Measurements from ENCODE around the gene DAPK3. TPM values are rescaled to one million over a fixed set of nuclear protein-coding genes. Genes with fewer than 3 reads are reported as not detected.

DAPK3 gene
- total RNA-seq, 4 donors from 2014 or later, result 56.5 to 71.8 (median 61.7) TPM

DNA sequence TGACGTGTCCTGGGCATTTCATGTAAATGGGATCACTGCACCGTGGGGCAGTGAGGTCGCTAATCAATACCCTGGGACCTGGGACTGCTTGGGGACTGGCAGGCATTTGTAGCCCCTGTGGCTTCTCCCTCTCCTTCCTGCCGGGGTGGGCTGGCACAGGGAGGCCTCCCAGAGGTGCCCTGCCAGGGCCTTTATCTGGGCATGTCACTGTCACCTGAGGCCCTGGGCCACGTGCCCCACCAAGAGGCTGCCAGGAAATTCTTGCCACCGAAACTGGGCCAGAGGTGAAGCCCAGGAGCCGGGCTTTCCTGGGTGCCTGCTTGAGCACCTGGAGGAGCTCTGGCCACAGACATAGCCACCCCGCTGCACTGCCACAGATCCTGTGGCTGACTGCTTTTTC is 39.9 kb downstream of the DAPK3 start:
- no peak overlapping the region for H3K4me3 ChIP-seq
- H3K36me3 ChIP-seq, result no peaks in the 10 kb centered on the region
- H3K4me1 ChIP-seq, result peaks cover 4% of the 10 kb centered on the region
- TF ChIP-seq POLR2AphosphoS5 (IDR thresholded peaks at IDR 0.05) (no peak), POLR2A (IDR thresholded peaks at IDR 0.05) (no peak), EP300 (IDR thresholded peaks at IDR 0.05) (no peak)
- TF ChIP-seq, protein P1, sequence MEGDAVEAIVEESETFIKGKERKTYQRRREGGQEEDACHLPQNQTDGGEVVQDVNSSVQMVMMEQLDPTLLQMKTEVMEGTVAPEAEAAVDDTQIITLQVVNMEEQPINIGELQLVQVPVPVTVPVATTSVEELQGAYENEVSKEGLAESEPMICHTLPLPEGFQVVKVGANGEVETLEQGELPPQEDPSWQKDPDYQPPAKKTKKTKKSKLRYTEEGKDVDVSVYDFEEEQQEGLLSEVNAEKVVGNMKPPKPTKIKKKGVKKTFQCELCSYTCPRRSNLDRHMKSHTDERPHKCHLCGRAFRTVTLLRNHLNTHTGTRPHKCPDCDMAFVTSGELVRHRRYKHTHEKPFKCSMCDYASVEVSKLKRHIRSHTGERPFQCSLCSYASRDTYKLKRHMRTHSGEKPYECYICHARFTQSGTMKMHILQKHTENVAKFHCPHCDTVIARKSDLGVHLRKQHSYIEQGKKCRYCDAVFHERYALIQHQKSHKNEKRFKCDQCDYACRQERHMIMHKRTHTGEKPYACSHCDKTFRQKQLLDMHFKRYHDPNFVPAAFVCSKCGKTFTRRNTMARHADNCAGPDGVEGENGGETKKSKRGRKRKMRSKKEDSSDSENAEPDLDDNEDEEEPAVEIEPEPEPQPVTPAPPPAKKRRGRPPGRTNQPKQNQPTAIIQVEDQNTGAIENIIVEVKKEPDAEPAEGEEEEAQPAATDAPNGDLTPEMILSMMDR (IDR thresholded peaks at IDR 0.05), result no peak
- 55% methylated on average over 5 of the region's 8 CpGs for WGBS
- no peaks in the 10 kb centered on the region for H3K9me3 ChIP-seq
- H3K27ac ChIP-seq, result no peak overlapping the region
- H3K27me3 ChIP-seq, result peaks cover 46% of the 10 kb centered on the region
- no peak for DNase-seq (ENCODE audit: low spot score in 2 of 2)

DNA sequence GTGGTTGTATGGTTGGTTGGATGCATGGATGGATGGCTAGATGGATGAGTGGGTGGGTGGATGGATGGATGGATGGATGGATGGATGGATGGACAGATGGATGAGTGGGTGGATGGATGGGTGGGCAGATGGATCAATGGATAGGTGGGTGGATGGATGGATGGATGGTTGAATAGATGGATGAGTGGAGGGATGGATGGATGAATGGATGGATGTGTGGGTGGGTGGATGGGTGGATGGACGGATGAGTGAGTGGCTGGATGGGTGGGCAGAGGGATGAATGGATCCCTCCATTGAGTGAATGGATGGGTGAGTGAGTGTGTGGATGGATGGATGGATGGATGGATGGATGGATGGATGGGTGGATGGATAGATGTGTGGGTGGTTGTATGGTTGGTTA is 47.0 kb downstream of the DAPK3 start:
- Histone ChIP-seq H3K9me3 (peaks cover 10% of the 10 kb centered on the region), H3K27ac (no peak overlapping the region), H3K27me3 (peaks cover 4% of the 10 kb centered on the region), H3K4me3 (no peak overlapping the region), H3K36me3 (no peaks in the 10 kb centered on the region), H3K4me1 (no peaks in the 10 kb centered on the region)
- DNase-seq (ENCODE audit: low spot score in 2 of 2), result no peak
- no peak for TF ChIP-seq POLR2AphosphoS5 (IDR thresholded peaks at IDR 0.05)
- TF ChIP-seq, protein P1 (IDR thresholded peaks at IDR 0.05), result peak in 1 of 2 donors; percentile 4
- WGBS, result 94% methylated on average over 1 of the region's 1 CpG

DNA sequence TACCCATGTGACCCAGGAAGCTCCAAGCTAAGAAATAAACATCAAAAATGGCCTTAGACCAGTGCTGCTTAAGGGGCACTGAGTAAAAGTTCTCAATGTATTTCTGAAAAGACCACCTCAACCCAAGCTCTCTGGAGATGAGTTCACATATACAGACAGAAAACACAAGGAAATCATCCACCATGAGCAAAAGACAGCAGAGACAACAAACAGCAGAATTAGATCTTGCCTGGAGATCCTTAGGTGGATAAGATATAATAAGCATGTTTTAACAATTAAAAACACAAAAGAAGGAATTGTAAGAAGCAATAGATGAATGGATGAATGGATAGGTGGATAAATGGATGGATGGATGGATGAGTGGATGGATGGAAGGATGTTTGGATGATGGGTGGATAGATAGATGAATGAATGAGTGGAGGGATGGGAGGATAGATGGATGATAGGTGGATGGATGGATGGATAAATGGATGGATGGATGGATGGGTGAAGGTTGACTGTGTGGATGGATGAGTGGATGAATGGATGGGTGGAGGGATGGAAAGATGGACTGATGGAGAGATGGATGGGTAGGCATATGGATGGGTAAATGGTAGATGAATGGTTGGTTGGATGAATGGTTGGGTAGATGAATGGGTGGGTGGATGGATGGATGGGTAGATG is 47.7 kb downstream of the DAPK3 start:
- no peak for TF ChIP-seq POLR2AphosphoS5 (IDR thresholded peaks at IDR 0.05)
- no peak for TF ChIP-seq EP300 (IDR thresholded peaks at IDR 0.05)
- TF ChIP-seq, protein P1 (IDR thresholded peaks at IDR 0.05), result peak in 1 of 2 donors; percentile 10
- H3K9me3 ChIP-seq, result peaks cover 10% of the 10 kb centered on the region
- no peak for DNase-seq (ENCODE audit: low spot score in 2 of 2)
- H3K27me3 ChIP-seq, result peaks cover 4% of the 10 kb centered on the region
- H3K27ac ChIP-seq, result no peak overlapping the region
- no peaks in the 10 kb centered on the region for H3K4me1 ChIP-seq
- no peak overlapping the region for H3K4me3 ChIP-seq
- no peaks in the 10 kb centered on the region for H3K36me3 ChIP-seq

DNA sequence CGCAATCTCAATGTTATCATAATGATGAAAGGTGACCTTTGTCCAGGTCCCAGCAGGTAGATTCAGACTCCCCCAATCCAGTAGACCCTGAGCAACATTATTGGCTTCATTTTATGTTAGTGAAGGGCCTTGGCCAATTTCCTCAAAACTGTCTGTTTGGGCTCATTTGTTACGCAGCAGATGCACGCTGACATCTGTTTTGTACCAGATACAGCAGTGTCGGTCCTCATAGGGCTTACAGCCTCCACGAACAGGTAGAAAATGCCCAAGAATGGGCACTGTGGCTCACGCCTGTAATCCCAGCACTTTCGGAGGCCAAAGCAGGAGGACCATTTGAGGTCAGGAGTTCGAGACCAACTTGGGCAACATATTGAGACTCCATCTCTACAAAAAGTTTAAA is 51.1 kb downstream of the DAPK3 start:
- no peaks in the 10 kb centered on the region for H3K36me3 ChIP-seq
- H3K27ac ChIP-seq, result no peak overlapping the region
- WGBS, result 89% methylated on average over 8 of the region's 8 CpGs
- H3K4me1 ChIP-seq, result no peaks in the 10 kb centered on the region
- no peak for DNase-seq (ENCODE audit: low spot score in 2 of 2)
- TF ChIP-seq POLR2A (IDR thresholded peaks at IDR 0.05) (no peak), POLR2AphosphoS5 (IDR thresholded peaks at IDR 0.05) (no peak), EP300 (IDR thresholded peaks at IDR 0.05) (no peak)
- TF ChIP-seq, protein P1 (IDR thresholded peaks at IDR 0.05), result no peak
- H3K9me3 ChIP-seq, result peaks cover 10% of the 10 kb centered on the region
- H3K4me3 ChIP-seq, result no peak overlapping the region
- H3K27me3 ChIP-seq, result no peaks in the 10 kb centered on the region

DNA sequence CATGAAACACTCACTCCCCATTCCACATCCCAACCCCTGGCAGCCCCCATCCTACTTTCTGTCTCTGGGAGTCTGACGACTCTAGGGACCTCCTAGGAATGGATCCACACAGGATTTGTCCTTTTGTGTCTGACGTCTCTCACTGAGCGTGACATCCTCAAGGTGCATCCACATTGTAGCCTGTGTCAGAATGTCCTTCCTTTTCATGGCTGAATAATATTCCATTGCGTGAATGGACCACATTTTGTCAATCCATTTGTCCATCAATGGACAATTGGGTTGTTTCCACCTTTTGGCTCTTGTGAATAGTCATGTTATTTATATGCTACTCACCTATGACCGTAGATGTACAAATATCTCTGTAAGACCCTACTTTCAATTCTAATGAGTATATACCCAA is 54.9 kb downstream of the DAPK3 start:
- Histone ChIP-seq H3K27ac (no peak overlapping the region), H3K4me3 (no peak overlapping the region), H3K9me3 (peaks cover 6% of the 10 kb centered on the region), H3K36me3 (no peaks in the 10 kb centered on the region), H3K27me3 (no peaks in the 10 kb centered on the region), H3K4me1 (no peaks in the 10 kb centered on the region)
- 92% methylated on average over 5 of the region's 5 CpGs for WGBS
- no peak for DNase-seq (ENCODE audit: low spot score in 2 of 2)
- TF ChIP-seq EP300 (IDR thresholded peaks at IDR 0.05) (no peak), POLR2A (IDR thresholded peaks at IDR 0.05) (no peak), POLR2AphosphoS5 (IDR thresholded peaks at IDR 0.05) (no peak)
- TF ChIP-seq, protein P1 (IDR thresholded peaks at IDR 0.05), result no peak
